H1 (cell line): ENCODE data around the gene CAPG.

Experiments used
- CTCF ChIP-seq, 3 experiments: IDR thresholded peaks; 1 replicate in 2 of 3; 2 replicates in 1 of 3; pipeline versions ENCODE4 v1.5.1 to v1.6.1; 2011; ENCODE audit warnings: low read length in 3 of 3, mild to moderate bottlenecking in 3 of 3, inconsistent platforms in 2 of 3, low read depth in 1 of 3, moderate library complexity in 1 of 3; ENCODE audit not compliant: insufficient read depth in 1 of 3; ENCODE audit errors: control extremely low read depth in 1 of 3
- EP300 ChIP-seq, 2 experiments: IDR thresholded peaks; 1 replicate in 1 of 2; 2 replicates in 1 of 2; pipeline ENCODE4 v1.6.1; 2011 to 2012; ENCODE audit warnings: low read depth in 2 of 2, low read length in 2 of 2, mild to moderate bottlenecking in 2 of 2, borderline replicate concordance in 1 of 2, inconsistent platforms in 1 of 2, moderate library complexity in 1 of 2
- GABPA ChIP-seq: IDR thresholded peaks from 2 replicates; pipeline ENCODE4 v1.6.1; 2011; ENCODE audit warnings: mild to moderate bottlenecking, low read length, moderate library complexity, borderline replicate concordance; ENCODE audit not compliant: insufficient read depth
- HDAC6 ChIP-seq: IDR thresholded peaks from one replicate; pipeline ENCODE4 v1.7.1; 2012; ENCODE audit warnings: low read depth, mild to moderate bottlenecking, inconsistent platforms, low read length, moderate library complexity
- JUND ChIP-seq: IDR thresholded peaks from 2 replicates; pipeline ENCODE4 v1.6.1; 2011; ENCODE audit warnings: mild to moderate bottlenecking, improper control_type of control experiment, low read length
- KDM5A ChIP-seq: fragments of 200-600 bp; IDR thresholded peaks from 2 replicates; pipeline ENCODE4 v1.7.1; 2012; ENCODE audit warnings: mild to moderate bottlenecking, low read length, inconsistent platforms, mixed read lengths
- POLR2A ChIP-seq, 2 experiments: IDR thresholded peaks; 1 replicate in 1 of 2; 2 replicates in 1 of 2; pipeline ENCODE4 v1.6.1; 2011; ENCODE audit warnings: low read depth in 2 of 2, low read length in 2 of 2, mild to moderate bottlenecking in 2 of 2; ENCODE audit errors: control extremely low read depth in 1 of 2
- POLR2AphosphoS5 ChIP-seq: IDR thresholded peaks from 2 replicates; pipeline ENCODE4 v1.6.1; 2011; ENCODE audit warnings: low read depth, low read length
- RAD21 ChIP-seq, 2 experiments: IDR thresholded peaks in 1 of 2; conservative IDR thresholded peaks in 1 of 2; 2 replicates each; pipeline ENCODE4 v1.6.1; 2011; ENCODE audit warnings: low read depth in 2 of 2, low read length in 2 of 2, improper control_type of control experiment in 1 of 2, inconsistent platforms in 1 of 2, mild to moderate bottlenecking in 1 of 2, moderate library complexity in 1 of 2
- RNF2 ChIP-seq: fragments of 200-900, 300-1000 bp; sonication (generic); IDR thresholded peaks from 2 replicates; pipeline ENCODE4 v1.7.1; 2016; ENCODE audit warnings: borderline replicate concordance, low read depth, mild to moderate bottlenecking, antibody characterized with exemption, low read length; ENCODE audit not compliant: poor library complexity, severe bottlenecking; ENCODE audit errors: missing control alignments
- TAF1 ChIP-seq: IDR thresholded peaks from 2 replicates; pipeline ENCODE4 v1.6.1; 2011; ENCODE audit warnings: mild to moderate bottlenecking, low read depth, low read length
- TEAD4 ChIP-seq: IDR thresholded peaks from 2 replicates; pipeline ENCODE4 v1.6.1; 2012; ENCODE audit warnings: low read depth, low read length, inconsistent platforms, mixed read lengths

GRCh38 chr2:85367180-85367579 lies 43.0 kb downstream of the CAPG start:
- TF ChIP-seq CTCF (IDR thresholded peaks at IDR 0.05; ENCODE audit: control extremely low read depth in 1 of 3, insufficient read depth in 1 of 3, low read depth in 1 of 3, low read length in 3 of 3) (0 out of 4 replicates have a peak, but pooled peaks of 1 of the 3 experiments have one; percentile 5), TAF1 (no peak), GABPA (no peak), HDAC6 (no peak), POLR2AphosphoS5 (no peak), RAD21 (IDR thresholded peaks at IDR 0.05 in 1 of 2, conservative IDR thresholded peaks at IDR 0.05 in 1 of 2; ENCODE audit: low read depth in 2 of 2, low read length in 2 of 2) (no peak; a peak in 1 of 4 replicates), EP300 (IDR thresholded peaks at IDR 0.05; ENCODE audit: borderline replicate concordance in 1 of 2, low read depth in 2 of 2, low read length in 2 of 2) (no peak), JUND (no peak), TEAD4 (no peak), KDM5A (no peak), RNF2 (no peak), POLR2A (IDR thresholded peaks at IDR 0.05; ENCODE audit: control extremely low read depth in 1 of 2, low read depth in 2 of 2, low read length in 2 of 2) (no peak)
